ENCODE data around the gene LRP4.

The LRP4 gene

GRCh38 chr11:46826310-46827044 lies 91.9 kb downstream of the LRP4 start:
- Histone ChIP-seq H3K18ac (ENCODE audit: low read length) (no peak overlapping the region), H3K79me1 (ENCODE audit: low read length) (peaks cover 16% of the 10 kb centered on the region)
- no CpG with 5 or more reads among the region's 32 CpGs for WGBS (ENCODE audit: extremely low coverage, insufficient coverage, low lambda C conversion rate)

DNA sequence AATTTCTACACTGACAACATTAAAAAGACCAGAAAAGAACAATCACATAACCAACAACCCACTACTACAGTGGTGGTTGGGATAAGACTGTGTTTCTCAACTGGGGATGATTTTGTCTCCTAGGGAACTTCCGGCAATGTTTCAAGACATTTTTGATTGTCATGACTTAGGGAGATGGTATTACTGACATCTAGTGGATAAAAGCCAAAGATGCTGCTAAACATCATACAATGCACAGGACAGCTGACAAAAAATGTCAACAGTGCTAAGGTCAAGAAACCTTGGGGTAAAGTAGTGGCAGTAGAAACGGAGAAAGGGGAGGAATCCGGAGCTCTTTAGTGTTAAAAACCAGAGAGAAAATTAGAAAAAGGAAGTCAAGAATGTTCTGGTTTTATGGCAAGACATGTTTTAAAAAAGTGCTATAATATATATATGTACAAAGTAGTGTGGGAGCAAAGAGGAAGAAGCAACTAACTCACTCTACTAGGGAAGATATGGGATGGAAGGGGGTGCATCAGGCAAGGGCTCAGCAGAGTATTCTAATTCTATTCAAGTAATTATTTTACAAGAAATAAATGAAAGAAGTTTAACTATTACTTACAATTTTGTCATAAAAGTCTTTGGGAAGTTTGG lies 109.4 kb downstream of the LRP4 start:
- Histone ChIP-seq H2BK5ac (ENCODE audit: low read length) (no peak overlapping the region), H3K27ac (ENCODE audit: low read depth, low read length) (no peak overlapping the region), H3K18ac (ENCODE audit: low read length) (no peak overlapping the region), H3K9ac (ENCODE audit: low read length) (no peak overlapping the region), H3K36me3 (ENCODE audit: control insufficient read depth, insufficient read depth, low read length) (peaks cover 5% of the 10 kb centered on the region), H2BK15ac (replicated peaks; ENCODE audit: low read depth) (no peak overlapping the region), H3K79me1 (ENCODE audit: low read length) (no peaks in the 10 kb centered on the region), H3K4me1 (ENCODE audit: control insufficient read depth, low read depth, low read length) (no peaks in the 10 kb centered on the region), H3K4me3 (ENCODE audit: low read length) (no peak overlapping the region), H3K4me2 (ENCODE audit: low read length) (no peak overlapping the region), H4K8ac (ENCODE audit: low read depth, low read length) (no peak overlapping the region), H4K5ac (ENCODE audit: low read length) (no peak overlapping the region), H3K23ac (ENCODE audit: low read length) (no peak overlapping the region), H3K79me2 (ENCODE audit: control insufficient read depth, insufficient read depth, low read length) (no peaks in the 10 kb centered on the region), H2BK120ac (ENCODE audit: low read depth, low read length) (no peak overlapping the region), H3K4ac (ENCODE audit: low read depth, low read length) (no peak overlapping the region), H2AK5ac (ENCODE audit: low read length) (no peak overlapping the region), H3K56ac (ENCODE audit: low read length) (no peak overlapping the region), H3K27me3 (ENCODE audit: insufficient read depth, low read length, poor library complexity) (no peaks in the 10 kb centered on the region)
- peak; percentile 38 for DNase-seq
- no CpG with 5 or more reads among the region's 3 CpGs for WGBS (ENCODE audit: extremely low coverage, insufficient coverage, low lambda C conversion rate)

More at GRCh38 chr11:46826310-46827044, 91.9 kb downstream of the LRP4 start:
- H4K8ac ChIP-seq (ENCODE audit: low read depth, low read length) = no peak overlapping the region
- peak overlapping the region; percentile 36 for H3K4me3 ChIP-seq (ENCODE audit: low read length)
- no peak overlapping the region for H3K4ac ChIP-seq (ENCODE audit: low read depth, low read length)
- DNase-seq = peak; percentile 91
- H2BK5ac ChIP-seq (ENCODE audit: low read length) = no peak overlapping the region
- no peaks in the 10 kb centered on the region for H3K27me3 ChIP-seq (ENCODE audit: insufficient read depth, low read length, poor library complexity)
- H4K5ac ChIP-seq (ENCODE audit: low read length) = no peak overlapping the region
- peak overlapping the region; percentile 97 for H3K4me2 ChIP-seq (ENCODE audit: low read length)
- no peaks in the 10 kb centered on the region for H3K36me3 ChIP-seq (ENCODE audit: control insufficient read depth, insufficient read depth, low read length)
- peaks cover 4% of the 10 kb centered on the region for H3K4me1 ChIP-seq (ENCODE audit: control insufficient read depth, low read depth, low read length)
- H3K23ac ChIP-seq (ENCODE audit: low read length) = no peak overlapping the region
- H3K27ac ChIP-seq (ENCODE audit: low read depth, low read length) = no peak overlapping the region
- no peak overlapping the region for H2BK120ac ChIP-seq (ENCODE audit: low read depth, low read length)
- peak overlapping the region; percentile 74 for H3K9ac ChIP-seq (ENCODE audit: low read length)
- peaks cover 54% of the 10 kb centered on the region for H3K79me2 ChIP-seq (ENCODE audit: control insufficient read depth, insufficient read depth, low read length)
- no peak overlapping the region for H2BK15ac ChIP-seq (replicated peaks; ENCODE audit: low read depth)
- H3K56ac ChIP-seq (ENCODE audit: low read length) = peak overlapping the region; percentile 82
- H2AK5ac ChIP-seq (ENCODE audit: low read length) = no peak overlapping the region
